HUES64 (cell line): ENCODE results near the gene DNM1.

Experiments used
- H3K27ac ChIP-seq: 2 replicates; pipeline ENCODE4 v1.7.0; 2013; ENCODE audit warnings: low read depth, low read length, inconsistent platforms
- H3K27me3 ChIP-seq: 2 replicates; pipeline ENCODE4 v1.6.1; 2013; ENCODE audit warnings: mild to moderate bottlenecking, low read length; ENCODE audit not compliant: insufficient read depth
- H3K36me3 ChIP-seq: 2 replicates; pipeline ENCODE4 v1.6.1; 2013; ENCODE audit warnings: mild to moderate bottlenecking, low read length; ENCODE audit not compliant: insufficient read depth
- H3K4me1 ChIP-seq: 2 replicates; pipeline ENCODE4 v1.6.1; 2013; ENCODE audit warnings: mild to moderate bottlenecking, low read length, moderate library complexity; ENCODE audit not compliant: insufficient read depth
- H3K4me3 ChIP-seq: 2 replicates; pipeline ENCODE4 v1.5.1; 2013; ENCODE audit warnings: mild to moderate bottlenecking, low read length, moderate library complexity
- H3K9ac ChIP-seq: 2 replicates; pipeline ENCODE4 v1.6.1; 2013; ENCODE audit warnings: mild to moderate bottlenecking, low read depth, low read length
- H3K9me3 ChIP-seq: 2 replicates; pipeline ENCODE4 v1.6.1; 2013; ENCODE audit warnings: low read depth, low read length; ENCODE audit not compliant: insufficient read depth
- WGBS: fragments of 150-250, 120-280 bp; methylation state at CpG from one replicate; pipeline ENCODE4 v1.1.7; 2013; ENCODE audit warnings: missing lambda C conversion rate; 5-methylcytosine and 5-hydroxymethylcytosine counted together

The DNM1 gene

DNA sequence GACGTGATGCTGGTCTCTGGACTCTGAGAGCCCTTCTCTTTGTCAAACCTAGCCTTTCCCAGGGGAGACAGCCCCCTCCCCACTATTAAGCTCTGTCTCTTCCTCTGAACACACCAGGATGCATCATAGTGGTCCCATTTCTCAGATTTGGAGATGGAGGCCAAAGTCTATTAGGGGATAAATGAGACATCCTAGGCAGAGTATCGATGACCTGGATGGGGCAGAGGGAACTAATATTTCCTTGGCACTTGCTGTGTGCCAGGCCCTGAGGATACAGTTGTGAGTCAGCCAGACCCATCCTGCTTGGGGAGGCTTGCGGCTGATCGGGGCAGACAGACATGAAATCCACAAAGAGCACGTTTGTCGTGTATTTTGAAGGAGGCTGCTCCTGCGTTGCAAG, 5.2 kb downstream of the DNM1 start:
- H3K9ac ChIP-seq = no peak overlapping the region
- H3K27me3 ChIP-seq = no peaks in the 10 kb centered on the region
- no peak overlapping the region for H3K4me3 ChIP-seq
- no peak overlapping the region for H3K27ac ChIP-seq
- H3K4me1 ChIP-seq = peaks cover 6% of the 10 kb centered on the region; the same call in 1 of the 2 replicates
- no peaks in the 10 kb centered on the region for H3K9me3 ChIP-seq
- H3K36me3 ChIP-seq = peaks cover 6% of the 10 kb centered on the region; the same call in 1 of the 2 replicates
- 94% methylated on average over 7 of the region's 7 CpGs for WGBS

DNA sequence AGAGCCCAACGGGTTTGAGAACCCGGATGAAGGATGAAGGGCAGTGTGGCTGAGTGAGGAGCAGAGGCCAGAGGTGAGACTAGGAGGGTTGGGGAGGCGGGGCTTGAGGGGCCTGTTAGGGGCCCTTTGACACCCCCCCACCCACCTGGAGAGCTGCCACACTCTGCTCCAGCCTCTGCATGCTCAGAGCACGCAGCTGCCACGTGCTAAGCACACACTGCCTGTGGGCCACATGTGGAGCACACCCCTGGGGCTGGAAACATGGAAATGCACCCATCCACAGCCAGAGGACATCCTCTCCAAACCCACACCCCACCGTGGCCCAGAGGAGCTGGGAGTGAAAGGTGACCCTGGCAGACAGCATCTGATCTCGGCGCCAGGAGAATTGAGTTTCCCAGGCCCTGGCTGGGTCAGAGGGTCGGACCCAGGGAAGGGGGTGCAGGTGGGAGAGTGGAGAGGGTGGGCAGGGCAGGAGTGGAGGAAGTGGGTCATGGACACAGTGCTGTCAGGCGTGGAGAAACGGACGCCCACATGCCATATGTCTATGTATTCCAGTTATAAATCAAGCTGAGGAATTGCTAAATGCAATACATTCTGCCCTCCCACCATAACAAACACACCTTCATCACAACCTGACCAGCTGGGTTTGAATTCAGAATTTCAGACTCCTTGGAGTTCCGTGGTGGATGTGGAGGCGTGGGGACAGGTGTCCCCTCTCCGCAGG, 5.9 kb downstream of the DNM1 start:
- no peak overlapping the region for H3K27ac ChIP-seq
- H3K9ac ChIP-seq = no peak overlapping the region
- H3K4me1 ChIP-seq = peaks cover 6% of the 10 kb centered on the region; the same call in 1 of the 2 replicates
- peaks cover 6% of the 10 kb centered on the region; the same call in 1 of the 2 replicates for H3K36me3 ChIP-seq
- 87% methylated on average over 14 of the region's 15 CpGs for WGBS
- no peak overlapping the region for H3K4me3 ChIP-seq
- H3K9me3 ChIP-seq = no peaks in the 10 kb centered on the region
- H3K27me3 ChIP-seq = no peaks in the 10 kb centered on the region

DNA sequence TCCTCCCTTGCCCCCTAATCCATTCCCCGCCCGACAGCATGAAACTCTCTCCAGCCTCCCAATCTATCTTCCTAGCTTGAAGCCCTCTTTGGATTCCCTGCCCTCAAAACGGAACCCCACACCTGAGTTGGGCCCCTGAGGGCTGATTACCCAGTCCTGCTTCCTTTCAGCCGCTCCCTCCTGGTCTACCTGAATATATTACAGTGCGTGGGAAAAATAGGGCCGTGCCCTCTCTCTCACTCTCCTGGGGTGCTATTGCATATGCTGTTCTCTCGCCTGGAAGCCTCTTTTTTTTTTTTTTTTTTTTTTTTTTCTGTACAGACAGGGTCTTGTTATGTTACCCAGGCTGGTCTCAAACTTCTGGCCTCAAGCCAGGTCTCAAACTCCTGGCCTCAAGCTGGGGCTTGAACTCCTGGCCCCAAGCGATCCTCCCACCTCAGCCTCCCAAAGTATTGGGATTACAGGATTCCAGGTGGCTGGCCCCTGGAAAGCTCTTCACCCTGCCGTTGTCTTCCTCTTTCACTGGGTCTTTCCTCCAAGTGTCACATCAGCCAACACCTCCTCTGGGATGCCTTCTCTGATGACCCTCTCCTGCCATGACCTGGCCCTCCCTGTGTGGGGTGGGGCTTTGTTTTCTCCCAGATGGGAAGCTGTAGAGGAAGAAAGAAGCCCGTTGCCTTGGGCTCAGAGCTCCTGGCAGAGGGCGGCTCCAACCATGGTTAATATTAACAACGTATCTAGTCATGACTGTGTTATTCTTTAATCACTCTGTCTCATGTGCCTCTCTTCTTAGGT, 8.2 kb downstream of the DNM1 start:
- Histone ChIP-seq H3K36me3 (peaks cover 6% of the 10 kb centered on the region; the same call in 1 of the 2 replicates), H3K9me3 (no peaks in the 10 kb centered on the region), H3K4me3 (no peak overlapping the region), H3K4me1 (no peaks in the 10 kb centered on the region), H3K27me3 (no peaks in the 10 kb centered on the region), H3K27ac (no peak overlapping the region), H3K9ac (no peak overlapping the region)
- 89% methylated on average over 12 of the region's 12 CpGs for WGBS

DNA sequence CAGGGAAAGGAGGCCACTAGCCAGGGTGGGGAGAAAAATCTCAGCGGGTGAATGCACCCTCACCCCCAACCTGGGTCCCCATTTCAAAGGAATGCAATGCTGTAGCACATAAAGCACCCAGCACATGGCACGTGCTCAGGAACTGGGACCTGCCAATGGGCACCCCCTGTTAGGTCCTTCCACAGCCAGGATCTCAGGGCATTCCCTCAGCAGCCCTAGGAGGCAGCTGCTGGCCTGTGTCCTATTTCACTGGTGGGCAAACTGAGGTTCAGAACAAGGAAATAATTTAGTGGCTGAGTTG, 8.8 kb downstream of the DNM1 start:
- Histone ChIP-seq H3K4me1 (no peaks in the 10 kb centered on the region), H3K27ac (no peak overlapping the region), H3K9ac (no peak overlapping the region), H3K9me3 (no peaks in the 10 kb centered on the region), H3K27me3 (no peaks in the 10 kb centered on the region), H3K4me3 (no peak overlapping the region), H3K36me3 (peaks cover 6% of the 10 kb centered on the region; the same call in 1 of the 2 replicates)
- 84% methylated on average over 2 of the region's 2 CpGs for WGBS

DNA sequence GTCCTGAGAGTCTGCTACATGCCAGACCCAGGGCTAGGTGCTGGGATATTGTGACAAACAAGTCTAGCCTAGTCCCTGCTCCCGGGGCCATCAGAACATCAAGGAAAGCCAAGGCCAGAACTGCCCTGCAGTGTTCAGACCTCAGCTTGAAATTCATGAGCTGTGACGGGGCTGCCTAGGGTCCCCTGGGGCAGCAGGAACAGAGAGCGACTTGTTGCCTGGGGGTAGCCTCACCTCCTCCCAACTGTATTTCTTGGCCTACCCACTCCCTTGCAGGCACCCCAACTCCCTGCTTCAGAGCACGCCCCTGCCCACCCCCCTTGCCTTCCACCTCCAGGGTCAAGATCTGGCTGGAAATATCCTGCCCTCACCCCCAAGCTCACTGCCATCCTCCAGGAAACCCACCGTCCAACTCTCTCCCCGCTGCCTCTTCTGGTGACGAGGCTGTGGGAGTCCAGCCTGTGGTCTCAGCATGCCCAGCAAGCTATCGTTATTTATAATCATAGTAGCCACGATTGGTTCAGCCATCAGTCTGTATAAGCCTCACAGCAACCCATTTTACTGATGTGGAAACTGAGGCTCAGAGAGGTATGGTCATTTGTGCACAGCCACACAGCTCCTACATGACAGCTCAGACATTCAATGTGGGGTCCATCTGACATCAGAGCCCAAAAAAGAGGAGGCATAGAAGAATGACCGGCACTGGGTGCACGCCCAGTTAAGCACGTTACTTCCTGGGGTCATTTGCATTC, 10.7 kb downstream of the DNM1 start:
- WGBS = 93% methylated on average over 12 of the region's 12 CpGs
- no peak overlapping the region for H3K4me3 ChIP-seq
- H3K4me1 ChIP-seq = 0 out of 2 replicates have a peak, but pooled peaks cover 3% of the 10 kb centered on the region
- H3K9me3 ChIP-seq = no peaks in the 10 kb centered on the region
- H3K27ac ChIP-seq = no peak overlapping the region
- no peaks in the 10 kb centered on the region for H3K27me3 ChIP-seq
- no peaks in the 10 kb centered on the region; the same call in 1 of the 2 replicates for H3K36me3 ChIP-seq
- H3K9ac ChIP-seq = no peak overlapping the region

DNA sequence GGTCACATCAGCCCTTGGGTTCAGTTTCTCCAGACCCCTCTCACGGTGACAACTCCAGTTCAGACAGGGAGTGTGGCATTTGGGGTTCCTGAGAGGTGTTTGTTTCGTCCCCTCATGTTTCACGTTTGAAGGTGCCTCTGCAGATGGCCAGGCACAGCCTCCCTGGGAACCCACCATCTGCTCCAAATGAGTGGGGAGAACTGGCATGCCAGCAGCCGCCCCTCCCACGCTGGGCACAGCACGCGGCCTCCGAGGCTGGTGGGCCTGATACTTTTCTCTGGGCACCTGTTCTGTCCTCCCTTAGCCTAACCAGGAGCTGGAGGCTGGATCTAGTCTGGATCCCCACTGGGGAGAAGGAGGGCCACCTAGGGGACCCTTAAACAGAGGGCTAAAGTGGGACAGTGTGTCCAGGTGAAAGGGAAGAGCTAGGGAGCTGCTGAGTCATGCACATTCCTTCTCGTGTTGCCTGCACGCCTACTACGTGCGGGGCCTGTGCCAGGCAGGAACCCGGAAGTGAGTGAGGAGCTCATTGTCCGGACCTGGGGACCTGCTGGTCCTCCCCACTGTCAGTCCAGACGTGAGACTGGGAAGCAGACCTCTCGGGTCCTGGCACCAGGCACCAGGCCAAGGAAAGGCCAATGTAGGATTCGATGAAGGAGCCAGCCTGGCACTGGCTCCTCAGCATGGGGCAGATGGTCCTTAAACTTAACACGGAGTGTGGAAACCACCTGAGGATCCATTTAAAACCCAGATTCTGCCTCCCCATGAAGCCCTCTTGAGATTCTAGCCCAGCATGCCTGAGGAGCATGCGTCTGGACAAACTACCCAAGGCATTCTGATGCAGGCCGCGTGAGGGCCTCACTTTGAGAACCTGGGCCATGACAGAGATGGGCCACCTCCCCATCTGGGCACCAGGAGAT, 11.7 kb downstream of the DNM1 start:
- no peak overlapping the region for H3K27ac ChIP-seq
- H3K36me3 ChIP-seq = peaks cover 9% of the 10 kb centered on the region
- no peak overlapping the region for H3K4me3 ChIP-seq
- H3K4me1 ChIP-seq = 0 out of 2 replicates have a peak, but pooled peaks cover 3% of the 10 kb centered on the region
- H3K27me3 ChIP-seq = no peaks in the 10 kb centered on the region
- WGBS = 89% methylated on average over 21 of the region's 21 CpGs
- no peaks in the 10 kb centered on the region for H3K9me3 ChIP-seq
- no peak overlapping the region for H3K9ac ChIP-seq

DNA sequence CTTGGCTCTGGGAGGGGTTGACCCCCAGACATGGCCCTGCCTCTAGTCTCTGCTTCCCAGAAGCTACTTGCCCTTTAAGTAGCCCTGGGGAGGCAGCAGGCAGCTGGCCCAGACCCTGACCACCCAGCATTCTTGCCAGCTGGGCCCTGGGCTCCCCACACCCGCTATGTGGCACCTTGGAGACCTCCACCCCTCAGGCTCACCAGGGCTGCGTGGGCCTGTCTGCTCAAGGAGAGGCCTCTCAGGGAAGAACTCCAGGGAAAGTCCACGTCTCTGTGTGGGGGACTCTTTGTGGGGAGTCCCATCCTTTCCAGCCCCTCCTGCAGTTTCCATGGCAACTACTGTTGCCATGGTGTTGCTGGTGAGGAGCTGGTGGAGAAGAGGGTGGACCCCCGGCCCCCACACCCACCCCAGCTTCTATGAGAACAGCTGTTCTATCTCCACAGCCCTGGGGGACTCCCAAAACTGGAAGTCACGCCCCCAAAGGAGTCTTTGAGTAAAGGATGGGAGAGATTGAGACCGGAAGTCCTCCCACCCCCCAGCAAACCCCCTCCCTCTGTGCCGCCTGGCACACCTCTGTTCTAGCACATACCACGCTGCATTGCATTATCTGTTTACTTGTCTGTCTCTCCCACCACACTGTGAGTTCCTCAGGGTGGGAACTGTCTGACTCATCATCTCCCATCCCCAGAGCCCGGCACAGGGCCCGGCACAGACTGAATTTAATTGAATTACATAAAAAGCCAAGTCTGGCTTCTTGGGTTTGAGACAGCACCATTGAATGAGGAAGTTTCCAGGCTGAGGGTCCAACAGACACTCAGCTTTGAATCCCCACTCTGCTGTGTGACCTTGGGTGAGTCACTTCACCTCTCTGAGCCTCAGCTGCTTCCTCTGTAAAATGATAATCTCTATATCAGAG, 12.6 kb downstream of the DNM1 start:
- H3K27ac ChIP-seq = no peak overlapping the region
- 83% methylated on average over 9 of the region's 10 CpGs for WGBS

DNA sequence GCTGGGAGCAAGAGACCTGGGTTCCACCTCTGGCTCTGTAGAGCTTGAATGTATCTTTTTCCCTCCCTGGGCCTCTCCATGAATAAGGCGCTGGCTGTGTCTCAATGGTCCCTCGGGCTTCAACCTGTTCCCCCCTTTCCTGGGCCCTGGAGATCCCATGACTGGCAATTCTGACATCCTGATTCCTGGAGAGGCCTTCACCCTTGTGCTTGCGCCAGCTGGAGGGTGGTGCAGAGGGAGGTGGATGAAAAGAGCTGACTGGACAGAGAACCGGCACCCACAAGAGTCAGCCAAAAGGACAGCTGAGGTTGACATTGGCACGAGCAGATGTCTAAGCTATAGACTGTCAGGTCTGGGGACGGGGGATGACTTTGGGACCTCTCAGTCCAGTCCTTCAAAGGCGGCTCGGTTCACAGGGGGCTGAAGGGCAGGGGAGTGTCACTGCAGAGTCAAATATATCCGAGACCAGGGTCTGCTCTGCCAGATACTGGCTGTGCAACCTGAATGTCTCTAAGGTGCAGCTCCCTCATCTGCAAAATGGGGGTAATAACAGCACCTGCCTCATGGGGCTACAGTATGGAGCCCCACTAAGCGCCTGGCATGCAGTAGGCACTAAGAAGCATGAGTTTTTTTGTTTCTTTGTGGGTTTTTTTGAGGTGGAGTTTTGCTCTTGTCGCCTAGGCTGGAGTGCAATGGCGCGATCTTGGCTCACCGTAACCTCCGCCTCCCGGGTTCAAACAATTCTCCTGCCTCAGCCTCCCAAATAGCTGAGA, 13.8 kb downstream of the DNM1 start:
- 0 out of 2 replicates have a peak, but pooled peaks cover 3% of the 10 kb centered on the region for H3K4me1 ChIP-seq
- H3K9me3 ChIP-seq = no peaks in the 10 kb centered on the region
- H3K9ac ChIP-seq = no peak overlapping the region
- no peak overlapping the region for H3K4me3 ChIP-seq
- no peaks in the 10 kb centered on the region for H3K27me3 ChIP-seq
- H3K36me3 ChIP-seq = peaks cover 23% of the 10 kb centered on the region
- H3K27ac ChIP-seq = no peak overlapping the region
- 93% methylated on average over 16 of the region's 16 CpGs for WGBS

More for the DNA sequence above, 12.6 kb downstream of the DNM1 start:
- Histone ChIP-seq H3K9ac (no peak overlapping the region), H3K27me3 (no peaks in the 10 kb centered on the region), H3K36me3 (peaks cover 16% of the 10 kb centered on the region), H3K4me1 (0 out of 2 replicates have a peak, but pooled peaks cover 3% of the 10 kb centered on the region), H3K9me3 (no peaks in the 10 kb centered on the region), H3K4me3 (no peak overlapping the region)

DNA sequence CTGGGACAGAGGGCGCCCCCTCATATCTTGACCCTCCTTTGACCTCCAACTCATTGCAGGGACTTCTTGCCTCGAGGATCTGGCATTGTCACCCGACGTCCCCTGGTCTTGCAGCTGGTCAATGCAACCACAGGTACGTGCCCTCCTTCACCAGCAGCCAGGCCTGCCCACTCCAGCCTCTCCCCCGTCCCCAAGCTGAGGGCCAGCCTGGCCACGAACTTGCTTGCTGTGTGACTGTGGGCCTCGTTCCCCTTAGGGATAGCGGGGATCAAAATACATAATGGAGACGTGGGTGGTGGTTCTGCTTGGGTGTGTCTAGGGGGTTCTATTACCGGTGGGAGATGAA, 15.0 kb downstream of the DNM1 start:
- Histone ChIP-seq H3K9me3 (no peaks in the 10 kb centered on the region), H3K4me1 (0 out of 2 replicates have a peak, but pooled peaks cover 3% of the 10 kb centered on the region), H3K4me3 (peak overlapping the region; percentile 44), H3K9ac (peak overlapping the region; percentile 15; the same call in 1 of the 2 replicates), H3K36me3 (peaks cover 35% of the 10 kb centered on the region), H3K27ac (no peak overlapping the region), H3K27me3 (no peaks in the 10 kb centered on the region)
- 77% methylated on average over 11 of the region's 11 CpGs for WGBS
